Thyroid gland (tissue), 4 donors: ENCODE results near the gene RSRC1. TPM values are rescaled to one million over a fixed set of nuclear protein-coding genes. Genes with fewer than 3 reads are reported as not detected.

Source experiments
- DNase-seq, 2 donors: peaks; one replicate each; pipeline ENCODE4 v3.0.0-alpha.2; 2019
- H3K27ac ChIP-seq, 3 donors: fragments of 200-600 bp; sonication (generic); 1 replicate in 2 of 3; 2 replicates in 1 of 3; pipeline ENCODE4 v1.5.1; 2016 to 2019; ENCODE audit warnings: mild to moderate bottlenecking in 1 of 3, moderate library complexity in 1 of 3
- H3K27me3 ChIP-seq: fragments of 200-600 bp; sonication (generic); one replicate; pipeline ENCODE4 v1.5.1; 2019
- H3K36me3 ChIP-seq, 2 donors: fragments of 200-600 bp; sonication (generic); one replicate each; pipeline ENCODE4 v1.5.1; 2016 to 2019
- H3K4me1 ChIP-seq, 2 donors: fragments of 200-600 bp; sonication (generic); one replicate each; pipeline ENCODE4 v1.5.1; 2017 to 2019
- H3K4me3 ChIP-seq, 3 donors: fragments of 200-600 bp; sonication (generic); replicated peaks in 1 of 3; 1 replicate in 2 of 3; 2 replicates in 1 of 3; pipeline ENCODE4 v1.5.1; 2016; ENCODE audit warnings: mild to moderate bottlenecking in 1 of 3
- H3K9me3 ChIP-seq: fragments of 200-600 bp; sonication (generic); one replicate; pipeline ENCODE4 v1.5.1; 2017
- CTCF ChIP-seq, 6 experiments: fragments of 200-600 bp in 3 of 6; fragments of 450-650 bp in 3 of 6; sonication (generic) in 3 of 6; IDR thresholded peaks; one replicate each; pipeline ENCODE4 v1.5.1; 2016 to 2019; ENCODE audit warnings: antibody characterized with exemption in 6 of 6, mild to moderate bottlenecking in 2 of 6, inconsistent platforms in 1 of 6, moderate library complexity in 1 of 6
- POLR2A ChIP-seq, 2 donors: fragments of 450-650 bp; IDR thresholded peaks; one replicate each; pipeline ENCODE4 v1.6.1; 2017; ENCODE audit warnings: antibody characterized with exemption in 2 of 2, mild to moderate bottlenecking in 2 of 2, moderate library complexity in 1 of 2
- WGBS, 2 donors: methylation state at CpG; one replicate each; pipeline ENCODE4 v1.1.5; 2017; 5-methylcytosine and 5-hydroxymethylcytosine counted together
- intact Hi-C: fragments of 100-400 bp; cut with DNase I; formaldehyde crosslinking; loops from one replicate; pipeline ENCODE4 v1.15.1; 2023
- total RNA-seq, 4 donors: library from RNA; depleted of rRNA; stranded (reverse); fragments of >200 nt; gene quantifications; one replicate each; pipeline ENCODE4 v1.2.3, GENCODE V29; 2016

Gene RSRC1
- total RNA-seq, 4 donors from 2014 or later = 51.7 to 65.4 (median 59.9) TPM

GRCh38 chr3:158571969-158572765 lies 462.3 kb downstream of the RSRC1 start:
- intact Hi-C loops = no loop called here
- Histone ChIP-seq H3K9me3 (no peaks in the 10 kb centered on the region), H3K36me3 (no peaks in the 10 kb centered on the region), H3K4me1 (no peaks in the 10 kb centered on the region), H3K4me3 (no peak overlapping the region), H3K27ac (no peak overlapping the region), H3K27me3 (no peaks in the 10 kb centered on the region)
- DNase-seq = peak in 1 of 2 donors; percentile 9
- no peak for TF ChIP-seq POLR2A (IDR thresholded peaks at IDR 0.05)
- no peak for TF ChIP-seq CTCF (IDR thresholded peaks at IDR 0.05)
- WGBS, 2 donors = 86 to 94% methylated on average over 15 to 16 of the region's 16 CpGs

- intact Hi-C loops = no loop called here
- H3K36me3 ChIP-seq = no peaks in the 10 kb centered on the region
- H3K9me3 ChIP-seq = no peaks in the 10 kb centered on the region
- H3K27me3 ChIP-seq = no peaks in the 10 kb centered on the region
- H3K27ac ChIP-seq = no peak overlapping the region
- WGBS, 2 donors = 89 to 96% methylated on average over 8 of the region's 8 CpGs
- peak in 1 of 2 donors; percentile 4 for DNase-seq
- TF ChIP-seq POLR2A (IDR thresholded peaks at IDR 0.05) = no peak
- H3K4me3 ChIP-seq = no peak overlapping the region
- H3K4me1 ChIP-seq = no peaks in the 10 kb centered on the region
Observed at GRCh38 chr3:158572766-158573060, 462.8 kb downstream of the RSRC1 start.

GRCh38 chr3:158573714-158574113 lies 463.8 kb downstream of the RSRC1 start:
- H3K36me3 ChIP-seq = no peaks in the 10 kb centered on the region
- TF ChIP-seq POLR2A (IDR thresholded peaks at IDR 0.05) (no peak), CTCF (IDR thresholded peaks at IDR 0.05) (no peak)
- intact Hi-C loops = no loop called here
- H3K27me3 ChIP-seq = no peaks in the 10 kb centered on the region
- no peak for DNase-seq
- H3K4me3 ChIP-seq = no peak overlapping the region
- no peaks in the 10 kb centered on the region for H3K4me1 ChIP-seq
- WGBS, 2 donors = 88 to 91% methylated on average over 7 of the region's 7 CpGs
- H3K9me3 ChIP-seq = no peaks in the 10 kb centered on the region
- no peak overlapping the region for H3K27ac ChIP-seq

- Histone ChIP-seq H3K4me3 (no peak overlapping the region), H3K27ac (no peak overlapping the region), H3K4me1 (no peaks in the 10 kb centered on the region), H3K27me3 (no peaks in the 10 kb centered on the region), H3K36me3 (no peaks in the 10 kb centered on the region), H3K9me3 (no peaks in the 10 kb centered on the region)
- TF ChIP-seq POLR2A (IDR thresholded peaks at IDR 0.05) = no peak
- no peak for TF ChIP-seq CTCF (IDR thresholded peaks at IDR 0.05)
- intact Hi-C loops = no loop called here
- DNase-seq = no peak
- 89 to 95% methylated on average over 1 of the region's 1 CpG for WGBS, 2 donors
Observed at GRCh38 chr3:158574646-158575045, 464.8 kb downstream of the RSRC1 start.

GRCh38 chr3:158590223-158590622 lies 480.3 kb downstream of the RSRC1 start:
- no peak overlapping the region for H3K4me3 ChIP-seq
- TF ChIP-seq POLR2A (IDR thresholded peaks at IDR 0.05) (no peak), CTCF (IDR thresholded peaks at IDR 0.05) (no peak)

More at GRCh38 chr3:158590223-158590622, 480.3 kb downstream of the RSRC1 start:
- intact Hi-C loops = no loop called here
- Histone ChIP-seq H3K27ac (no peak overlapping the region), H3K27me3 (no peaks in the 10 kb centered on the region), H3K4me1 (no peaks in the 10 kb centered on the region), H3K9me3 (no peaks in the 10 kb centered on the region), H3K36me3 (no peaks in the 10 kb centered on the region)
- no peak for DNase-seq

Other genes starting within 250 kb of the RSRC1 start
- 1 to 10 TPM in 1 of 4 donors, under 1 TPM in 3; 0.22 to 1.6 (median 0.58) TPM for gene SHOX2, start 3.7 kb upstream of the RSRC1 start, total RNA-seq